GM23338 (cell line): ENCODE measurements around the gene ATOH7. TPM values are rescaled to one million over a fixed set of nuclear protein-coding genes. Genes with fewer than 3 reads are reported as not detected.

Experiments
- CREB1 ChIP-seq: fragments of 250-450 bp; sonication (Bioruptor Pico); IDR thresholded peaks from 2 replicates; pipeline ENCODE4 v1.5.0; 2020; ENCODE audit warnings: low read depth, mild to moderate bottlenecking, moderate library complexity
- JUNB ChIP-seq: IDR thresholded peaks from one replicate; pipeline ENCODE4 v1.6.1; 2016; ENCODE audit warnings: antibody characterized with exemption; ENCODE audit not compliant: unreplicated experiment
- REST ChIP-seq: IDR thresholded peaks from one replicate; pipeline ENCODE4 v1.6.1; 2018; ENCODE audit warnings: antibody characterized with exemption; ENCODE audit not compliant: unreplicated experiment
- STAT1 ChIP-seq: IDR thresholded peaks from one replicate; pipeline ENCODE4 v1.6.1; 2016; ENCODE audit warnings: antibody characterized with exemption; ENCODE audit not compliant: unreplicated experiment
- ZNF114 ChIP-seq: fragments of 250-450 bp; sonication (Bioruptor Pico); IDR thresholded peaks from 2 replicates; pipeline ENCODE4 v1.5.0; 2020; ENCODE audit warnings: mild to moderate bottlenecking, moderate library complexity
- ZNF331 ChIP-seq: fragments of 250-450 bp; sonication (Bioruptor Pico); IDR thresholded peaks from 2 replicates; pipeline ENCODE4 v1.5.0; 2020; ENCODE audit warnings: low read depth, mild to moderate bottlenecking, moderate library complexity
- ZNF462 ChIP-seq: fragments of 250-450 bp; sonication (Bioruptor Pico); IDR thresholded peaks from 2 replicates; pipeline ENCODE4 v1.5.0; 2020; ENCODE audit warnings: mild to moderate bottlenecking, moderate library complexity
- polyA plus RNA-seq: library from polyadenylated mRNA; unstranded; fragments of >200 nt; fragmentation: Nextera tagmentation; extraction: Ambion mirVana; gene quantifications from 2 replicates; pipeline ENCODE4 v1.2.1, GENCODE V29; 2016
- total RNA-seq: library from RNA; depleted of rRNA; stranded (reverse); fragments of >200 nt; shearing (Covaris generic); gene quantifications from 2 replicates; pipeline ENCODE4 v1.2.3, GENCODE V29; 2014

ATOH7 gene
- total and polyA plus RNA-seq, 2 experiments from 2014 or later = 0.23 to 1.2 TPM

DNA sequence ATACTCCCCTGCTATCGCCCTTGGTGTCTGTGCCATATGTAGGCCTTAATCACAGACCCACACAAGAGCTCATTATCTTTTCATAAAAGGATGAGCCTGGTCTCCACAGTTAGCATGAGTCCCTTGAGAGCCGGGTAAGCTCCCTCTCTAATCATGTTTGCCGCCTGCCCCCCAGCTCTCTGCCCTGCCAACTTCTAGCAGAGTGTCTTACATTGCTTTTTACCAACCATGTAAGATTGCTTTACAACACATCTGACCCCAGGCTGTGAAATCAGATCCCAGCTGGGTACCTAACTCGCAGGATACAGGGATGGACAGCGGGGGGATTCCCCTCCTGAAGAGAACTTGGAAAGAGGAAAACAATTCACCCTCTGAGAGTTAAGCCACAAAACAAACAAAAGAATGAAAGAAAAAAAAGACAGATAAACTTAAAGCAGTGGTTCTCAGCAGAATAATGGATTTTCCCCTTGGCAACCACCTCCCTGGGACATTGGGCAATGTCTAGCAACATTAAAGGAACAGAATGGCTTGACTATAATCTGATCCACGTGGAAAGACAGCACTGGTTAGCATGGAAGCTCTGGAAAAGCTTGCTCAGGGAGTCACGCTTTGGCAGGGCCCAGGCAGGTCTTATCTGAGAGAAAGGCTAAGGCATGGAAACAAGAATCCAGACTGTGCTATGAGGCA lies 39.4 kb upstream of the ATOH7 start (continued):
- TF ChIP-seq REST = no peak
- no peak for TF ChIP-seq STAT1
- TF ChIP-seq ZNF462 (CRISPR knock-in tag) = no peak
- TF ChIP-seq JUNB = no peak
- no peak for TF ChIP-seq ZNF331 (CRISPR knock-in tag)
- no peak for TF ChIP-seq ZNF114 (CRISPR knock-in tag)
- no peak for TF ChIP-seq CREB1
